ENCODE data around the gene UAP1. TPM values are rescaled to one million over a fixed set of nuclear protein-coding genes. Genes with fewer than 3 reads are reported as not detected.

UAP1 gene
- total RNA-seq (10 to 100 TPM; 18.1 to 34.0 (median 21.1) TPM), polyA plus RNA-seq (10 to 100 TPM; 18.2 to 34.3 TPM)
- long read RNA-seq, donor 1, transcript UAP1-201 (11 exons, 2,377 nt) = major isoform, 22 of 33 reads
- long read RNA-seq, donor 1, partial matches to known transcripts = 3 of 33 reads
- long read RNA-seq, donor 1, other reads (novel, unspliced or antisense) = 7 of 33 reads
- long read RNA-seq, donor 2, transcript UAP1-204 (10 exons, 2,294 nt) = minor isoform, 12 of 96 reads
- long read RNA-seq, donor 2, transcript UAP1-201 (11 exons, 2,377 nt) = major isoform, 60 of 96 reads
- long read RNA-seq, donor 2, partial matches to known transcripts = 3 of 96 reads
- long read RNA-seq, donor 2, other reads (novel, unspliced or antisense) = 21 of 96 reads
- long read RNA-seq, donor 3, transcript UAP1-201 (11 exons, 2,377 nt) = major isoform, 20 of 30 reads
- long read RNA-seq, donor 3, partial matches to known transcripts = 1 of 30 reads
- long read RNA-seq, donor 3, other reads (novel, unspliced or antisense) = 8 of 30 reads

- TF ChIP-seq POLR2A (IDR thresholded peaks at IDR 0.05) = peak; percentile 18 to 93
- TF ChIP-seq, protein P1, sequence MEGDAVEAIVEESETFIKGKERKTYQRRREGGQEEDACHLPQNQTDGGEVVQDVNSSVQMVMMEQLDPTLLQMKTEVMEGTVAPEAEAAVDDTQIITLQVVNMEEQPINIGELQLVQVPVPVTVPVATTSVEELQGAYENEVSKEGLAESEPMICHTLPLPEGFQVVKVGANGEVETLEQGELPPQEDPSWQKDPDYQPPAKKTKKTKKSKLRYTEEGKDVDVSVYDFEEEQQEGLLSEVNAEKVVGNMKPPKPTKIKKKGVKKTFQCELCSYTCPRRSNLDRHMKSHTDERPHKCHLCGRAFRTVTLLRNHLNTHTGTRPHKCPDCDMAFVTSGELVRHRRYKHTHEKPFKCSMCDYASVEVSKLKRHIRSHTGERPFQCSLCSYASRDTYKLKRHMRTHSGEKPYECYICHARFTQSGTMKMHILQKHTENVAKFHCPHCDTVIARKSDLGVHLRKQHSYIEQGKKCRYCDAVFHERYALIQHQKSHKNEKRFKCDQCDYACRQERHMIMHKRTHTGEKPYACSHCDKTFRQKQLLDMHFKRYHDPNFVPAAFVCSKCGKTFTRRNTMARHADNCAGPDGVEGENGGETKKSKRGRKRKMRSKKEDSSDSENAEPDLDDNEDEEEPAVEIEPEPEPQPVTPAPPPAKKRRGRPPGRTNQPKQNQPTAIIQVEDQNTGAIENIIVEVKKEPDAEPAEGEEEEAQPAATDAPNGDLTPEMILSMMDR (IDR thresholded peaks at IDR 0.05) = no peak
- Histone ChIP-seq H3K36me3 (peaks cover 0 to 14% (median 6%) of the 10 kb centered on the region in 9 donors), H3K27me3 (no peaks in the 10 kb centered on the region), H3K4me3 (peak within 1 kb of the TSS; percentile 65 to 98 (median 84)), H3K9me3 (no peaks in the 10 kb centered on the region), H3K27ac (peak within 1 kb of the TSS; percentile 90 to 99 (median 96)), H3K4me1 (peaks cover 3 to 39% (median 14%) of the 10 kb centered on the region in 12 donors)
- peak; percentile 1 to 49 (median 30) for ATAC-seq
- 1 to 3% (median 1%) methylated on average over 12 to 69 of the region's 69 CpGs for WGBS, 4 donors
- DNase-seq = peak in 3 of 5 donors; percentile 39 to 57 (median 50)
- intact Hi-C loops (cut with DNase I) = loop anchor here in 5 of 10 donors (5.0 kb wide), 1 partner anchor 65 kb away; the partner anchor contains the start of gene UHMK1 (in 5 of the 5)
These were observed at the start of gene UAP1 for GRCh38 chr1:162561616-162562469. Gene UAP1 (plus strand): TSS chr1:162561722. CDS start chr1:162566069, 4,347 bp downstream.

- no peak for DNase-seq
- H3K27me3 ChIP-seq = no peaks in the 10 kb centered on the region
- intact Hi-C loops (cut with DNase I) = no loop called here
- peaks cover 0 to 66% (median 50%) of the 10 kb centered on the region in 9 donors for H3K36me3 ChIP-seq
- TF ChIP-seq, protein P1 (IDR thresholded peaks at IDR 0.05) = no peak
- no peak for TF ChIP-seq POLR2A (IDR thresholded peaks at IDR 0.05)
- no peak overlapping the region for H3K4me3 ChIP-seq
- ATAC-seq = no peak
- no peak overlapping the region for H3K27ac ChIP-seq
- H3K4me1 ChIP-seq = peaks cover 0 to 8% (median 0%) of the 10 kb centered on the region in 12 donors
- H3K9me3 ChIP-seq = no peaks in the 10 kb centered on the region
These were observed 34.2 kb upstream of the UAP1 start for GRCh38 chr1:162527314-162527713.

DNA sequence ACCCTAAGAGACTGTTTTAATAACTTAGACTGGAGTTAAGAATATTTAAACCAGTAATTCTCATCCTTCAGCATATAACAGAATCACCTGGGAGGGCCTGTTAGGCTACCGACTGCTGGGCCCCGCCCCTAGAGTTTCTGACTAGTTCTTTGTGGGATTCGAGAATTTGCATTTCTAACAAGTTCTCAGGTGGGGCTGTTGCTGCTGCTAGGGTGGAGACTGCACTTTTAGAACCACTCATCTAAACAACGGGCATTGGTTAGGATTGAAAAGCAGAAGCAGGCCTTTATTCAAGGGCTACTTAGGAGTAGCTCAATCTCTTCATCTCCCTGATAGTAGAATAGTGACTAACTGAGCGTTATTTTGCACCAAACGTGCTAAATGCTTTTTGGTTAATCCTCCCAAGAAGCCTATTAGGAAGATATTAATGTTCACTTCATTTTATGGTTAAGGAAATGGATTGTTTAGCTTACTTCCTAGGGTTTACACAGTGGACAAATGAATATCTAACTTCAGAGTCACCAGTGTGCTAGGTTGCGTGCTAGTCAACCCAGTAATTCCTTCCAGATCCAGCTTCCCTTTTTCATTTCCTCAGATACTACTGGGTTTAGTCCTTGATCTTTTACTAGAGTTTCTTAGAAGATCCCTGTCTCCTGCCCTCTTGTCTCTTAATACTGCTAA is 31.1 kb upstream of the UAP1 start:
- Histone ChIP-seq H3K27ac (no peak overlapping the region), H3K4me1 (peaks cover 0 to 8% (median 0%) of the 10 kb centered on the region in 12 donors), H3K4me3 (no peak overlapping the region), H3K27me3 (no peaks in the 10 kb centered on the region), H3K36me3 (peaks cover 0 to 35% (median 19%) of the 10 kb centered on the region in 9 donors), H3K9me3 (no peaks in the 10 kb centered on the region)
- no peak for ATAC-seq
- WGBS, 4 donors = 74 to 86% (median 81%) methylated on average over 7 of the region's 7 CpGs
- intact Hi-C loops (cut with DNase I) = no loop called here
- TF ChIP-seq, protein P1 (IDR thresholded peaks at IDR 0.05) = no peak
- TF ChIP-seq POLR2A (IDR thresholded peaks at IDR 0.05) = no peak
- no peak for DNase-seq
